Aorta (tissue), 5 donors: Measurements from ENCODE around the gene ADCY10. TPM values are rescaled to one million over a fixed set of nuclear protein-coding genes. Genes with fewer than 3 reads are reported as not detected.
"Not testable (repeated sequence)": the region's sequence is repeated elsewhere in the genome, so short reads cannot be mapped to it uniquely, and the experiment has no call there.

Experiments used
- ATAC-seq: fragments of 200-7000 bp; cut with Tn5 transposase; one replicate; pipeline ENCODE4 v1.9.1; 2022; ENCODE audit warnings: moderate library complexity; ENCODE audit not compliant: low FRiP score
- DNase-seq, 2 donors: peaks; one replicate each; pipeline ENCODE4 v3.0.0-alpha.2; 2020
- H3K27ac ChIP-seq, 2 donors: one replicate each; pipeline ENCODE4 v1.5.1; 2013; ENCODE audit warnings: low read length in 2 of 2, mild to moderate bottlenecking in 2 of 2, moderate library complexity in 2 of 2, control low read depth in 1 of 2, inconsistent platforms in 1 of 2, low read depth in 1 of 2
- H3K27me3 ChIP-seq, 2 donors: one replicate each; pipeline ENCODE4 v1.6.1; 2013; ENCODE audit warnings: control low read depth in 1 of 2, low read length in 1 of 2, mild to moderate bottlenecking in 1 of 2, moderate library complexity in 1 of 2; ENCODE audit not compliant: insufficient read depth in 2 of 2, control insufficient read depth in 1 of 2
- H3K36me3 ChIP-seq, 2 donors: one replicate each; pipeline ENCODE4 v1.6.1; 2013; ENCODE audit warnings: control low read depth in 1 of 2, low read length in 1 of 2, mild to moderate bottlenecking in 1 of 2; ENCODE audit not compliant: insufficient read depth in 2 of 2, control insufficient read depth in 1 of 2
- H3K4me1 ChIP-seq, 2 donors: one replicate each; pipeline ENCODE4 v1.6.1; 2013; ENCODE audit warnings: low read length in 2 of 2, control low read depth in 1 of 2, mild to moderate bottlenecking in 1 of 2, moderate library complexity in 1 of 2; ENCODE audit not compliant: insufficient read depth in 2 of 2, control insufficient read depth in 1 of 2
- H3K4me3 ChIP-seq, 2 donors: one replicate each; pipeline ENCODE4 v1.5.1; 2013; ENCODE audit warnings: low read length in 2 of 2, control low read depth in 1 of 2, mild to moderate bottlenecking in 1 of 2
- H3K9me3 ChIP-seq: one replicate; pipeline ENCODE4 v1.6.1; 2013; ENCODE audit warnings: mild to moderate bottlenecking, low read length; ENCODE audit not compliant: control insufficient read depth
- WGBS, 2 donors: extraction: QIAGEN DNeasy Blood & Tissue Kit; methylation state at CpG; one replicate each; pipeline ENCODE4 v1.1.7; 2013; 5-methylcytosine and 5-hydroxymethylcytosine counted together
- intact Hi-C, 2 donors: fragments of 100-400 bp; cut with DNase I; formaldehyde crosslinking; loops; one replicate each; pipeline versions ENCODE4 v1.14.2 to v1.15.0; 2022
- polyA plus RNA-seq, 2 donors: library from polyadenylated mRNA; stranded (reverse); fragments of 200-250 nt; gene quantifications; one replicate each; pipeline ENCODE4 v1.2.3, GENCODE V29; 2013
- total RNA-seq, 2 donors: library from RNA; stranded (reverse); fragmentation: NEBNext Ultra II Directional; extraction: Animal tissue kit (Norgen Biotek cat#: 25700); gene quantifications; one replicate each; pipeline ENCODE4 v1.2.1, GENCODE V29; 2021
- donor health status: healthy with polysubstance abuse.
- donor health status: Bipolar disorder and iron deficiency.
- donor health status: DM: no; HTN: no; CAD: no.
- donor health status: DM: no; HTN: no; CAD: no.
- donor health status: DM: yes; HTN: yes; CAD: no.

Gene ADCY10
- total and polyA plus RNA-seq, 4 donors = 0.13 to 0.24 (median 0.16) TPM

GRCh38 chr1:167881069-167881468 lies 32.9 kb downstream of the ADCY10 start:
- no peaks in the 10 kb centered on the region for H3K27me3 ChIP-seq
- no peaks in the 10 kb centered on the region for H3K36me3 ChIP-seq
- no peaks in the 10 kb centered on the region for H3K4me1 ChIP-seq
- intact Hi-C loops = no loop called here
- no peak overlapping the region for H3K4me3 ChIP-seq
- DNase-seq = no peak
- ATAC-seq = no peak
- no peak overlapping the region for H3K27ac ChIP-seq
- no peaks in the 10 kb centered on the region for H3K9me3 ChIP-seq

- ATAC-seq = no peak
- no peaks in the 10 kb centered on the region for H3K27me3 ChIP-seq
- intact Hi-C loops = no loop called here
Observed at GRCh38 chr1:167880580-167881021, 33.3 kb downstream of the ADCY10 start.

GRCh38 chr1:167879508-167879907 lies 34.4 kb downstream of the ADCY10 start:
- WGBS, 2 donors = 92 to 93% methylated on average over 1 of the region's 1 CpG
- no peak for ATAC-seq
- intact Hi-C loops = no loop called here

More at GRCh38 chr1:167880580-167881021, 33.3 kb downstream of the ADCY10 start:
- 40 to 50% methylated on average over 3 of the region's 3 CpGs for WGBS, 2 donors
- H3K4me3 ChIP-seq = no peak overlapping the region
- no peak for DNase-seq
- H3K4me1 ChIP-seq = no peaks in the 10 kb centered on the region
- no peak overlapping the region for H3K27ac ChIP-seq
- no peaks in the 10 kb centered on the region for H3K36me3 ChIP-seq
- no peaks in the 10 kb centered on the region for H3K9me3 ChIP-seq

GRCh38 chr1:167878372-167879160 lies 35.4 kb downstream of the ADCY10 start:
- no peaks in the 10 kb centered on the region for H3K4me1 ChIP-seq
- H3K4me3 ChIP-seq = no peak overlapping the region
- no peak for ATAC-seq
- no peaks in the 10 kb centered on the region for H3K27me3 ChIP-seq
- H3K27ac ChIP-seq = no peak overlapping the region
- H3K36me3 ChIP-seq = no peaks in the 10 kb centered on the region
- whole genome bisulfite sequencing, 2 donors = 97 to 98% methylated on average over 7 of the region's 7 CpGs
- intact Hi-C loops = no loop called here
- no peak for DNase-seq
- H3K9me3 ChIP-seq = no peaks in the 10 kb centered on the region

More at GRCh38 chr1:167879508-167879907, 34.4 kb downstream of the ADCY10 start:
- no peak for DNase-seq
- Histone ChIP-seq H3K27ac (no peak overlapping the region), H3K9me3 (no peaks in the 10 kb centered on the region), H3K4me3 (no peak overlapping the region), H3K27me3 (no peaks in the 10 kb centered on the region), H3K36me3 (no peaks in the 10 kb centered on the region), H3K4me1 (no peaks in the 10 kb centered on the region)

GRCh38 chr1:167876597-167877175 lies 37.2 kb downstream of the ADCY10 start:
- intact Hi-C loops = no loop called here
- H3K27me3 ChIP-seq = no peaks in the 10 kb centered on the region
- no peaks in the 10 kb centered on the region for H3K4me1 ChIP-seq
- ATAC-seq (no peak), DNase-seq (no peak)
- no peak overlapping the region for H3K27ac ChIP-seq
- H3K4me3 ChIP-seq = no peak overlapping the region
- H3K9me3 ChIP-seq = no peaks in the 10 kb centered on the region
- 95 to 96% methylated on average over 3 of the region's 3 CpGs for WGBS, 2 donors
- no peaks in the 10 kb centered on the region for H3K36me3 ChIP-seq

GRCh38 chr1:167871331-167871730 lies 42.6 kb downstream of the ADCY10 start:
- Histone ChIP-seq H3K27me3 (no peaks in the 10 kb centered on the region), H3K4me1 (no peaks in the 10 kb centered on the region), H3K27ac (no peak overlapping the region), H3K4me3 (no peak overlapping the region), H3K9me3 (no peaks in the 10 kb centered on the region), H3K36me3 (no peaks in the 10 kb centered on the region)
- no peak for ATAC-seq
- intact Hi-C loops = no loop called here
- DNase-seq = no peak

- WGBS, 2 donors = 80 to 81% methylated on average over 16 of the region's 16 CpGs
- intact Hi-C loops = not testable (repeated sequence)
Observed at GRCh38 chr1:167869157-167870001, 44.6 kb downstream of the ADCY10 start.

GRCh38 chr1:167866739-167867414 lies 47.1 kb downstream of the ADCY10 start:
- H3K27ac ChIP-seq, intact Hi-C loops, H3K36me3 ChIP-seq, H3K4me3 ChIP-seq, H3K27me3 ChIP-seq, H3K9me3 ChIP-seq, H3K4me1 ChIP-seq, DNase-seq, ATAC-seq: not testable (repeated sequence)
- 92 to 95% methylated on average over 8 of the region's 8 CpGs for WGBS, 2 donors

More at GRCh38 chr1:167869157-167870001, 44.6 kb downstream of the ADCY10 start:
- H3K4me3 ChIP-seq, ATAC-seq, H3K4me1 ChIP-seq, H3K9me3 ChIP-seq, H3K36me3 ChIP-seq, H3K27me3 ChIP-seq, DNase-seq, H3K27ac ChIP-seq: not testable (repeated sequence)
